Measurements from ENCODE around the gene ELAVL2.

DNA sequence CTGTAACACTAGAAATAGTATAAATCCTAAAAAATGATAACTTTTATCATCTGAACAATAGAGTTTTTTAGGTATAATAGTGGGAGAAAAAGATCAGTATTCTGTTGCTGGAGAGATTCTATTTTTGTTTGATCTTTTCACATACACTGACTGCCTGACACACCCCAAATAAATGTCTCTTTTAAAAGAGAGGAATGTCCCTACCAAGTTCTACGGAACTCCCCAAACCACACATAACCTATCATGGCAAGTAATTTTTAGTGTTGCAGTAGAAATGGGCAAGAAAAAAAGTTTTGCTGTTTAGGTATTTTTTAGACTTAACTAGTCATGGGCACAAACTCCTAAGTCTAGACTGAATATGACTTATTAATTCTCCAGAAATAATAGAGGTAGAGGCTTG lies 139.1 kb downstream of the ELAVL2 start:
- TF ChIP-seq, protein P1, sequence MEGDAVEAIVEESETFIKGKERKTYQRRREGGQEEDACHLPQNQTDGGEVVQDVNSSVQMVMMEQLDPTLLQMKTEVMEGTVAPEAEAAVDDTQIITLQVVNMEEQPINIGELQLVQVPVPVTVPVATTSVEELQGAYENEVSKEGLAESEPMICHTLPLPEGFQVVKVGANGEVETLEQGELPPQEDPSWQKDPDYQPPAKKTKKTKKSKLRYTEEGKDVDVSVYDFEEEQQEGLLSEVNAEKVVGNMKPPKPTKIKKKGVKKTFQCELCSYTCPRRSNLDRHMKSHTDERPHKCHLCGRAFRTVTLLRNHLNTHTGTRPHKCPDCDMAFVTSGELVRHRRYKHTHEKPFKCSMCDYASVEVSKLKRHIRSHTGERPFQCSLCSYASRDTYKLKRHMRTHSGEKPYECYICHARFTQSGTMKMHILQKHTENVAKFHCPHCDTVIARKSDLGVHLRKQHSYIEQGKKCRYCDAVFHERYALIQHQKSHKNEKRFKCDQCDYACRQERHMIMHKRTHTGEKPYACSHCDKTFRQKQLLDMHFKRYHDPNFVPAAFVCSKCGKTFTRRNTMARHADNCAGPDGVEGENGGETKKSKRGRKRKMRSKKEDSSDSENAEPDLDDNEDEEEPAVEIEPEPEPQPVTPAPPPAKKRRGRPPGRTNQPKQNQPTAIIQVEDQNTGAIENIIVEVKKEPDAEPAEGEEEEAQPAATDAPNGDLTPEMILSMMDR (IDR thresholded peaks at IDR 0.05): no peak
- TF ChIP-seq ZFX (IDR thresholded peaks at IDR 0.05; ENCODE audit: borderline replicate concordance): no peak

Measured in 22Rv1 (cell line).